ENCODE results near the gene TMEM98.
"Not testable (repeated sequence)": the region's sequence is repeated elsewhere in the genome, so short reads cannot be mapped to it uniquely, and the experiment has no call there.

Gene TMEM98

GRCh38 chr17:32987453-32987805 lies 59.5 kb downstream of the TMEM98 start:
- DNase-seq, result not testable (repeated sequence)

DNA sequence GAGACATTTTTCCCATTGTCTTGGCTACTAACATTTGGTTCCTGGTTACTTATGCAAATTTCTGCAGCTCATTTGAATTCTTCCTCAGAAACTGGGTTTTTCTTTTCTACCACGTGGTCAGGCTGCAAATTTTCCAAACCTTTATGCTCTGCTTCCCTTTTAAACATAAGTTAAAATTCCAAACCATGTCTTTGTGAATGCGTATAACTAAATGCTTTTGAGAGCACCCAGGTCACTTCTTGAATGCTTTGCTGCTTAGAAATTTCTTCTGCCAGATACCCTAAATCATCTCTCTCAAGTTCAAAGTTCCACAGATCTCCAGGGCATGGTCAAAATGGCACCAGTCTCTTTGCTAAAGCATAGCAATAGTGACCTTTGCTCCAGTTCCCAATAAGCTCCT lies 59.9 kb downstream of the TMEM98 start:
- not testable (repeated sequence) for DNase-seq

DNA sequence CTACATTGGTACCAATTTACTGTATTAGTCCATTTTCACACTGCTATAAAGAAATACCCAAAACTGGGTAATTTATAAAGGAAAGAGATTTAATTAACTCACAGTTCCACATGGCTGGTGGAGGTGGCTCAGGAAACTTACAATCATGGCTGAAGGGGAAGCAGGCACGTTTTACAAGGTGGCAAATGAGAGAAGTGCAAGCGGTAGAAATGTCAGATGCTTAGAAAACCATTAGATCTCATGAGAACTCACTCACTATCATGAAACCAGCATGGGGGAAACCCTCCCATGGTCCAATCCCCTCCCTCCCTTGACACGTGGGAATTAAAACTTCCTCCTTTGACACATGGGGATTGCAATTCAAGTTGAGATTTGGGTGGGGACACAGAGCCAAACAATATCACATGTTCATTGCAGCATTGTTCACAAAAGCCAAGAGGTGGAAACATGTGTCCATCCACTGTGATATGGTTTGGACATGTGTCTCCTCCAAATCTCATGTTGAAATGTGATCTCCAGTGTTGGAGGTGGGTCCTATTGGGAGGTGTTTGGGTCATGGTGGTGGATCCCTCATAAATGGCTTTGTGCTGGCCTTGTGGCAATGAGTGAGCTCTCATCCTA lies 60.6 kb downstream of the TMEM98 start:
- no peak for DNase-seq

- no peak for DNase-seq
These were observed 64.5 kb downstream of the TMEM98 start for GRCh38 chr17:32992321-32993033.

DNA sequence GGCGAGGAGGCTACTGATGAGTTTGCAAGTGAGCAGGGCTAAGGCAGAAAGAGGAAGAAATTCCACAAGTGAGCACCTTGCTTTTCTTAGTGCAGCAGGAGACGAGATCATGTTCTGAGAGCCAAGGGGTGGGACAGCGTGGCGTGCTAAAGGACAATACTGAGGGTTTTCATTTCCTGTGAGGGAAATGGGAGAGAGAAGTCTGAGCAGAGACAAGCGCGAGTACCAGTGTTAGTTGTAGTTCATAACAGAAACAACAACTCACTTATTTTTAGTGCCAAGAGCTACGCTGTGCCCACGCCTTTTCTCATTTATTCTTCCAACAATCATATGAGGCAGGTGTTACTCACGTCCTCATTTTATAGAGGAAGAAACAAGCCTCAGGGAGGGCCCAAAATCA lies 66.0 kb downstream of the TMEM98 start:
- no peak for DNase-seq

All from femur (tissue), 1 donor.